MM.1S (cell line): ENCODE measurements around the gene COPB1.

Source experiments
- CTCF ChIP-seq: fragments of 300-600 bp; sonication (generic); IDR thresholded peaks from 2 replicates; pipeline ENCODE4 v1.5.1; 2016; ENCODE audit warnings: antibody characterized with exemption, low read length, mixed read lengths
- EZH2 ChIP-seq: fragments of 300-600 bp; sonication (generic); optimal IDR thresholded peaks from 2 replicates; pipeline ENCODE3; 2017; ENCODE audit warnings: low read depth, mild to moderate bottlenecking, antibody characterized with exemption, low read length, mixed read lengths
- EZH2phosphoT487 ChIP-seq: fragments of 300-600 bp; sonication (generic); IDR thresholded peaks from 2 replicates; pipeline ENCODE4 v1.6.1; 2018; ENCODE audit warnings: antibody characterized with exemption, low read length

GRCh38 chr11:14463623-14464022, 36.0 kb downstream of the COPB1 start:
- TF ChIP-seq CTCF: no peak
- TF ChIP-seq EZH2: no peak
- TF ChIP-seq EZH2phosphoT487: no peak
